Thymus (tissue), 11 donors: ENCODE results near the gene XAB2. TPM values are rescaled to one million over a fixed set of nuclear protein-coding genes. Genes with fewer than 3 reads are reported as not detected.

Source experiments
- DNase-seq, 9 donors: peaks; one replicate each; pipeline ENCODE4 v3.0.0-alpha.2; 2013; ENCODE audit warnings: low spot score in 9 of 9, low read depth in 6 of 9, missing footprints in 1 of 9
- H3K27ac ChIP-seq, 2 donors: one replicate each; pipeline ENCODE4 v1.5.1; 2013; ENCODE audit warnings: control low read depth in 1 of 2, low read depth in 1 of 2, low read length in 1 of 2, mild to moderate bottlenecking in 1 of 2, moderate library complexity in 1 of 2
- H3K27me3 ChIP-seq, 2 donors: one replicate each; pipeline ENCODE4 v1.5.1; 2013; ENCODE audit warnings: low read length in 1 of 2; ENCODE audit not compliant: control insufficient read depth in 2 of 2, insufficient read depth in 1 of 2
- H3K36me3 ChIP-seq, 2 donors: one replicate each; pipeline ENCODE4 v1.5.1; 2013; ENCODE audit warnings: low read length in 1 of 2, mild to moderate bottlenecking in 1 of 2, moderate library complexity in 1 of 2; ENCODE audit not compliant: control insufficient read depth in 2 of 2, insufficient read depth in 2 of 2
- H3K4me1 ChIP-seq, 2 donors: one replicate each; pipeline ENCODE4 v1.5.1; 2013; ENCODE audit warnings: low read length in 2 of 2; ENCODE audit not compliant: control insufficient read depth in 2 of 2, insufficient read depth in 2 of 2
- H3K4me3 ChIP-seq, 2 donors: one replicate each; pipeline ENCODE4 v1.5.1; 2013; ENCODE audit warnings: low read length in 2 of 2, control low read depth in 1 of 2, mild to moderate bottlenecking in 1 of 2
- H3K9me3 ChIP-seq, 2 donors: one replicate each; pipeline ENCODE4 v1.5.1; 2013; ENCODE audit warnings: low read length in 1 of 2, mild to moderate bottlenecking in 1 of 2; ENCODE audit not compliant: control insufficient read depth in 2 of 2, insufficient read depth in 1 of 2
- WGBS: extraction: QIAGEN DNeasy Blood & Tissue Kit; methylation state at CpG from one replicate; pipeline ENCODE4 v1.1.7; 2013; 5-methylcytosine and 5-hydroxymethylcytosine counted together
- polyA plus RNA-seq: library from polyadenylated mRNA; stranded (reverse); fragments of 200-250 nt; gene quantifications from one replicate; pipeline ENCODE4 v1.2.3, GENCODE V29; 2013
- total RNA-seq: library from RNA; stranded (reverse); fragments of 120-200 nt; gene quantifications from one replicate; pipeline ENCODE4 v1.2.4, GENCODE V29; 2013
- donor health status: healthy.

The XAB2 gene
- total and polyA plus RNA-seq, 2 donors, result 29.2 to 60.6 TPM

DNA sequence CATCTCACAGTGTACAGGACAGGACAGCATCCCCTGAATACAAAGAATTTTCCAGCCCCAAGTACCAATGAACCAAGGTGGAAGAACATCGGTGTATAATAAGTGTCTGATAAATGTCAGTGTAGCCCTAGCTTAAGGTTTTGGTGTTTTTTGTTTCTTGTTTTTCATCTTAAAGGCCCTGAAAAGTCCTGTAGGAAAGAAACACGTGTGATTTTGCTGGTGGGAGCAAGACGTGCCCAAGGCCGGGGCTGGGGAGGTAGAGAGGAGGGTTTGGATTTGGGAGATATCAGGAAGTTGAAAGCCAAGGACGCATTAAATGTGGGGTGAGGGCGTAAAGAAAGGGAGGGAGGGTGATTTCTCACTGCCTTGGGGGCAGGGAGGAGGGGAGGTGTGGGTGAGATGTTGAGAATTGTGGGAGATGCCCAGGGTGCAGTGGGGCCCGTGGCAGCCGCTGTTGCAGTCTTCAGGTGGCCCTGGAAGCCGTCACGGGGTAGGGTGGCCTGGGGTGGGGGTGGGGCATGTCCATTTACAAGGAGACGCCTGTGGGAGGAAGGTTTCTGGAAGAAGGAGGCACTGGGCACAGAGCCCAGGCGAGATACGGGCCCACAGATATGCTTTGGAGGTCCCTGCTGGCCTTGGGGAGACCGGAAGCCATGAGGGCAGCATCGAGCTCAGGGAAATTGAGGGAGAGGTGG, 27.0 kb downstream of the XAB2 start:
- H3K27ac ChIP-seq, result no peak overlapping the region
- H3K4me3 ChIP-seq, result no peak overlapping the region
- peaks cover 0 to 8% of the 10 kb centered on the region in 2 donors for H3K9me3 ChIP-seq
- no peak for DNase-seq
- WGBS, result 54% methylated on average over 15 of the region's 15 CpGs
- H3K4me1 ChIP-seq, result no peaks in the 10 kb centered on the region
- H3K27me3 ChIP-seq, result peaks cover 14 to 24% of the 10 kb centered on the region in 2 donors
- no peaks in the 10 kb centered on the region for H3K36me3 ChIP-seq

DNA sequence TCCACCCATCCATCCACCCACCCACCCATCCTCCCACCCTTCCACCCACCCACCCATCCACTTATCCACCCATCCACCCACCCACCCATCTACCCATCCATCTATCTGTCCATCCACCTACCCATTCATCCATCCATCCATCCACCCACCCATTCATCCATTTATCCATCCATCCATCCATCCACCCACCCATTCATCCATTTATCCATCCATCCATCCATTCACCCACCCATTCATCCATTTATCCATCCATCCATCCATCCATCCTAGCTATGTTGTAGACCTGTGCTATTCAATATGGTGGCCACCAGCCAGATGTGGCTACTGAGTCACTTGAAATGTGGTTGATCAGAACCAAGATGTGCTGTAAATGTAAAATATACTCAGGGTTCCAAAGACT, 28.6 kb downstream of the XAB2 start:
- no peak for DNase-seq
- no peak overlapping the region for H3K27ac ChIP-seq
- peaks cover 29 to 38% of the 10 kb centered on the region in 2 donors for H3K27me3 ChIP-seq
- H3K4me3 ChIP-seq, result no peak overlapping the region
- peaks cover 4 to 9% of the 10 kb centered on the region in 2 donors for H3K4me1 ChIP-seq
- no peaks in the 10 kb centered on the region for H3K36me3 ChIP-seq
- H3K9me3 ChIP-seq, result peaks cover 0 to 14% of the 10 kb centered on the region in 2 donors

DNA sequence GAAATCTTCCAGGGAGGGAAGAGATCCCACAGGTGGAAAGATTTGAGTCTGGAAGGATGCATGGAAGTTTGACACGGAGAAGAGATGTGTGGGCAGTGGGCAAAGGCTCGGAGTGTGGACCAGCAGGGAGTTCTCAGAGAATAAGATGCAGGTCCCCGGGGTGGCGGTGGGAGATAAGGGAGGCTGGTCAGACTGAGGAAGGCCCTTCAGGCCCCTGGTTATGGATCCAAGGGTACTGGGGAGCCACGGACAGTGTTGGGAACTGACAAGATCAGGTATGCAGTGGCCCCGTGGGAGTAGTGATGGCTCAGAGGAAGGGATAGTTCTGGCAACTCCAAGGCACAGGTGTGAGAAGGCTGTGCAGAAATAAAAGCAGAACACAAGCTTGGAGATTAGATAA, 31.2 kb downstream of the XAB2 start:
- H3K4me3 ChIP-seq, result no peak overlapping the region
- no peaks in the 10 kb centered on the region for H3K36me3 ChIP-seq
- H3K4me1 ChIP-seq, result peaks cover 4 to 9% of the 10 kb centered on the region in 2 donors
- H3K9me3 ChIP-seq, result peaks cover 0 to 6% of the 10 kb centered on the region in 2 donors
- DNase-seq, result no peak
- H3K27ac ChIP-seq, result no peak overlapping the region
- H3K27me3 ChIP-seq, result peaks cover 29 to 53% of the 10 kb centered on the region in 2 donors
- WGBS, result 82% methylated on average over 6 of the region's 6 CpGs

DNA sequence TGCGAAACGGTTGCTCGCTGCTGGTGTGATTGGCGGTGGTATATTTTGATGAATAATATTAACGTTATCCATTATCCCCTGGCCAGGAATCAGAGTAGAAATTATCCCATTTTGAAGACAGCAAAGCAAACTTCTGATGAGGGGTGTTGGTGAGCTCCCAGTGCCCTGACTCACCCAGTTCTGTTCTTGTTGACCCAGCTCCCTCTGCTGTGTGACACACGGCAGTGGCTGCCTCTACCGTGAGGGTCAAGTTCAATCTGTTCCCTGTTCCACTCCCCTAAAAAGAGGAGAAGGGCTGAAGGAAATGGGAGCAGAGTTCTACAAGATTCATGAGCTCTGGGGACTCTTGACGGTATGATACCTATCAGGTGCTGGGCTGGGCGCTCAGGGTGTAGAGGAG, 31.7 kb downstream of the XAB2 start:
- DNase-seq, result no peak

DNA sequence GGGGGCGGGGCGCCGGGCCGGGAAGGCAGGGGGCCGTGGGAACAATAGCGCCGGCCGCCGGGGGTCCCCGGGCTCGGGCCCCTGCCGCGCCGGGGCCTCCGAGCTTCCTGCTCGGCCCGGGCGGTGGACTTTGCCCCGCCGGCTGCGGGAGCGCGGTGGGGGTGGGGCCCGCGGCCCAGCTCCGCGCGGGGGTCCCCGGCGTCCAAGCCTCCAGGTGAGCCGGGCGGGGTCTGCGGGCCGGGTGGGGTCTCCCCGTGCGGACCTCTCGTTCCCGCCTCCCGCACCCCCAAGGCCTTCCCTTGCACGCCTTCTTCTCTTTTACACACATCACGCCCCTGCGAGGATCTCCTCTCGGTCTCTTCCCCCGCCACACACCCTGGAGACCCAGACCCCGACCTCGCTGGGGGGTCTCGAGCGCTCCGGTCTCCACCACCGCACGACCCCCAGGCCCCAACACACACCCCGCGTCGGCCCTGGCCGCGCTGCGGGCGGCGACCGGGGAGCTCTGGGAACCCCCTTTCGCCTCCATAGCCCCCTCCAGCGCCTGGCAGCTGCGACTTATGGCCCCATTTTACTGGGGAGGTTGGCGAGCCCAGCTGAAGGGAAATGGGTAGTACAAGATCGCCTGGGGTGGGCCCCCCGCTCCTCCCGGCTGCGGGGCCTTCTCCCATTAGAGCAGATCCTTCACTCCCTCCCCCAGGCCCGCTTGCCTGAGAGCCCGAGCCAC, 33.0 kb downstream of the XAB2 start:
- Histone ChIP-seq H3K27me3 (peaks cover 26 to 49% of the 10 kb centered on the region in 2 donors), H3K4me1 (peaks cover 4 to 9% of the 10 kb centered on the region in 2 donors), H3K36me3 (no peaks in the 10 kb centered on the region), H3K27ac (no peak overlapping the region), H3K4me3 (peak overlapping the region in 1 of 2 donors; percentile 62), H3K9me3 (peaks cover 0 to 6% of the 10 kb centered on the region in 2 donors)
- peak in 1 of 9 donors; percentile 28 for DNase-seq
- 4% methylated on average over 68 of the region's 70 CpGs for WGBS

More for the DNA sequence above, 31.7 kb downstream of the XAB2 start:
- Histone ChIP-seq H3K27ac (no peak overlapping the region), H3K4me1 (peaks cover 4 to 9% of the 10 kb centered on the region in 2 donors), H3K4me3 (no peak overlapping the region), H3K36me3 (no peaks in the 10 kb centered on the region), H3K27me3 (peaks cover 28 to 53% of the 10 kb centered on the region in 2 donors), H3K9me3 (peaks cover 0 to 6% of the 10 kb centered on the region in 2 donors)
- whole genome bisulfite sequencing, result 78% methylated on average over 9 of the region's 9 CpGs

DNA sequence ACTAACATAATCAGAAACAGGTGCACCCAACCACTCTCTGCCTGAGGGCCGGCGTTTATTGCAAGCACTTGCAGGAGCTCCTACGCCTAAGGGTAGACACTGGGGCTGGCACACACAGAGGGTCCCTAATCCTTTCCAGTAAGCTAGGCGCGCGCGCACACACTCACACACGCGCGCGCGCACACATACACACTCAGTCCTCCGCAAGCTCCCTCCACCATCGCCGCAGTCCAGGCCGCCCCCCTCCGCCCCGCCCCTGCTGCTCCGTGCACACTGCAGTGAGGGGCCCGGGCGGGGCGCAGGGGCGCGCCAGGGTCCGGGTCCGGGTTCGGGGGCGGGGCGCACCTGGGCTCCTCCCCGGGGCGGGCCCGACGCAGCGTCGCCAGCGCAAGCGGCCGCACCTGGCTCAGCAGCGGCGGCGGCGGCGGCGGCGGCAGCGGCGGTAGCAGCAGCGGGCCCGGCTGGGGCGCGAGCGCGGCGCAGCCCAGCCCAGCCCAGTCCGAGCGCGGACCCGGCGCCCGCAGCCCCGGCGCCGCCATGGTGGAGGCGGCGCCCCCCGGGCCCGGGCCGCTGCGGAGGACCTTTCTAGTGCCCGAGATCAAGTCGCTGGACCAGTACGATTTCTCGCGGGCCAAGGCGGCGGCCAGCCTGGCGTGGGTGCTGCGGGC, 33.7 kb downstream of the XAB2 start, which contains the start of gene CAMSAP3:
CAMSAP3 (plus strand) TSS at position 398 of the 668 bp plus-strand sequence; CDS start at position 538, 140 bp downstream.
- H3K4me3 ChIP-seq, result peak within 1 kb of the TSS; percentile 30 to 62
- peaks cover 4 to 9% of the 10 kb centered on the region in 2 donors for H3K4me1 ChIP-seq
- H3K36me3 ChIP-seq, result no peaks in the 10 kb centered on the region
- peaks cover 26 to 52% of the 10 kb centered on the region in 2 donors for H3K27me3 ChIP-seq
- H3K27ac ChIP-seq, result no peak within 1 kb of the TSS
- H3K9me3 ChIP-seq, result peaks cover 0 to 6% of the 10 kb centered on the region in 2 donors
- whole genome bisulfite sequencing, result under 1% methylated on average over 78 of the region's 78 CpGs
- peak; percentile 3 to 81 (median 61) for DNase-seq

DNA sequence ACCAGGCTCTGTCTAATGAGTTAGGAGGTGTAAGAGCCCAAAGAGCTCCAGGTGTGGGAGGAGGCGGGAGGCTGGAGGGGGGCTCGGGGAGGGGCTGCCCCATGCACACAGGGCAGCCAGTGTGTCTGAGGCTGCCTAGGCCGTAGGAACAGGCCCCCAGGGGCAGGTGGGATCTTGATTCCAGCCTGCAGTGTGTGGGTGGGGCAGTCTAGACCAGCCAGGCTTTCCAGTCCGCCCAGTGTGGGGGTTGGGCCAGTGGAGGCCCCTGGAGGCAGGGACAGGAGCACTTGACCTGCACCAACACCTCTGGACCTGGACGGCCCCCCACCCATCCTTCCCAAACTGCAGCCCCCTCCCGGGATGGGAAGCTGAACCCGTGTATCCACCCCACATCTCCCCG, 39.1 kb downstream of the XAB2 start:
- no peak for DNase-seq
- Histone ChIP-seq H3K36me3 (no peaks in the 10 kb centered on the region), H3K9me3 (no peaks in the 10 kb centered on the region), H3K27ac (no peak overlapping the region), H3K4me3 (no peak overlapping the region), H3K27me3 (peaks cover 0 to 29% of the 10 kb centered on the region in 2 donors), H3K4me1 (no peaks in the 10 kb centered on the region)
- WGBS, result 78% methylated on average over 8 of the region's 8 CpGs

DNA sequence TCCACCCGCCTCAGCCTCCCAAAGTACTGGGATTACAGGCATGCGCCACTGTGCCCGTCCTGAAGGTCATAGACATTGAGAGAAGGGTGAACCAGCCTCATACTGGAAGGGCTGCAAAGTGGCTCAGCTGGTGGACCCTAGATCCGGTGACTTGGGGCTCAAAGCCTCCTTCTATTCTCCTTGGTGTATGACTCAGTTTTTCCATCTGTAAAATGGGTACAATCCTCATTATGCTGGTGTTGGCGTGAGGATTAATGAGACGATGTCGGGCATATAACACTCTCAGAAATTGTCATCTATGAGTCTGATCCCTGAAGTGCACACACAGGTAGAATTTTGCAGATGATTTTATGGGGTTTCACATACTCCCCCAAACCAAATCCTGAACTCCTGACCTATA, 39.5 kb downstream of the XAB2 start:
- H3K9me3 ChIP-seq, result no peaks in the 10 kb centered on the region
- H3K4me3 ChIP-seq, result no peak overlapping the region
- no peaks in the 10 kb centered on the region for H3K36me3 ChIP-seq
- DNase-seq, result no peak
- H3K27me3 ChIP-seq, result peaks cover 0 to 25% of the 10 kb centered on the region in 2 donors
- H3K27ac ChIP-seq, result no peak overlapping the region
- H3K4me1 ChIP-seq, result no peaks in the 10 kb centered on the region
- WGBS, result 97% methylated on average over 7 of the region's 7 CpGs

DNA sequence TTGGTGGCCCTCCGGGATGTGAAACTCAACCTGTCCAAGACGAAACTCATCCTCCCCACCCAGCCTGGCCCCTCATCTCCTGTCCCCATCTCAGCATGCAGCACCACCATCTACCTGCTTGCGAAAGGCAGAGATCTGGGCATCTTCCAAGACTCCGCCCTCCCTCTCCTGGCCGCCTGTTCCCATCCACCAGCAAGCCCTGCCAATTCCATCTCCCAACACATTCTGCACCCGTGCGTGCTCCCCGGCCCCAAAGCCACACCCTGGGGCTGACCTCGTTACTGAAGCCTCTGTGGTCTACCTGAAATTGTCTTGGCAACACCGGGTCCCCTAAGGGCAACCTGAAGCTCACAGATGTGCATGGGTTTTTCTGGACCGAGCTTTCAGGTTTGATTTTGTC, 46.9 kb downstream of the XAB2 start:
- Histone ChIP-seq H3K4me1 (no peaks in the 10 kb centered on the region), H3K4me3 (no peak overlapping the region), H3K36me3 (no peaks in the 10 kb centered on the region), H3K27me3 (peaks cover 0 to 8% of the 10 kb centered on the region in 2 donors), H3K27ac (no peak overlapping the region), H3K9me3 (no peaks in the 10 kb centered on the region)
- 71% methylated on average over 11 of the region's 11 CpGs for WGBS
- DNase-seq, result no peak
